ENCODE results near the gene CRNN.

GRCh38 chr1:152448496-152448895 lies 34.4 kb upstream of the CRNN start:
- no peak for TF ChIP-seq POLR2A (IDR thresholded peaks at IDR 0.05)
- TF ChIP-seq CTCF (IDR thresholded peaks at IDR 0.05), result no peak

Data from gastroesophageal sphincter (tissue), 3 donors.